ENCODE results near the gene KRTAP19-1.

DNA sequence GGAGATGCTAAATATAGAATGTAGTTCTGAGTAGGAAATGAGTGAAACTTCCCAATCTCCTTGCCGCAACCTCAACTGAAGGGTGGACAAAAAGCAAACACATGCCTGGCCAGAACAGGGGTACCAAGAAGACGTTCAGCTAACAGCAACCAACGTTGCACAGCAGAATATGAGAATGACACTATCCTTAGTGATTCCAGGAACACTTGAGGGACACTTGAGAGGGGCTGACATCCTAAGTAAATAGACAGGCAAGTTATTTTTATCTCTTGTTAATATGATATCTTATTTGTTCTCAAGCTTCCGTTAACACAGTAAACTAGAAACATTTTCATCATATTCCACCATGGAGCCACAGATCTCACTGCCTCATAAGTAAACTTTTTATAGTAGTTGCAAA is 908 bp downstream of the KRTAP19-1 start:
- TF ChIP-seq ZFX (IDR thresholded peaks at IDR 0.05) (no peak), POLR2A (IDR thresholded peaks at IDR 0.05; ENCODE audit: borderline replicate concordance, extremely low read depth, insufficient read depth, insufficient read length) (no peak), SIN3A (IDR thresholded peaks at IDR 0.05; ENCODE audit: low read depth) (no peak), CTCF (IDR thresholded peaks at IDR 0.05 in 2 of 3, conservative IDR thresholded peaks at IDR 0.05 in 1 of 3; ENCODE audit: borderline replicate concordance in 1 of 3, insufficient read depth in 1 of 3, low read depth in 2 of 3, low read length in 2 of 3) (no peak)
- TF ChIP-seq, protein P1, sequence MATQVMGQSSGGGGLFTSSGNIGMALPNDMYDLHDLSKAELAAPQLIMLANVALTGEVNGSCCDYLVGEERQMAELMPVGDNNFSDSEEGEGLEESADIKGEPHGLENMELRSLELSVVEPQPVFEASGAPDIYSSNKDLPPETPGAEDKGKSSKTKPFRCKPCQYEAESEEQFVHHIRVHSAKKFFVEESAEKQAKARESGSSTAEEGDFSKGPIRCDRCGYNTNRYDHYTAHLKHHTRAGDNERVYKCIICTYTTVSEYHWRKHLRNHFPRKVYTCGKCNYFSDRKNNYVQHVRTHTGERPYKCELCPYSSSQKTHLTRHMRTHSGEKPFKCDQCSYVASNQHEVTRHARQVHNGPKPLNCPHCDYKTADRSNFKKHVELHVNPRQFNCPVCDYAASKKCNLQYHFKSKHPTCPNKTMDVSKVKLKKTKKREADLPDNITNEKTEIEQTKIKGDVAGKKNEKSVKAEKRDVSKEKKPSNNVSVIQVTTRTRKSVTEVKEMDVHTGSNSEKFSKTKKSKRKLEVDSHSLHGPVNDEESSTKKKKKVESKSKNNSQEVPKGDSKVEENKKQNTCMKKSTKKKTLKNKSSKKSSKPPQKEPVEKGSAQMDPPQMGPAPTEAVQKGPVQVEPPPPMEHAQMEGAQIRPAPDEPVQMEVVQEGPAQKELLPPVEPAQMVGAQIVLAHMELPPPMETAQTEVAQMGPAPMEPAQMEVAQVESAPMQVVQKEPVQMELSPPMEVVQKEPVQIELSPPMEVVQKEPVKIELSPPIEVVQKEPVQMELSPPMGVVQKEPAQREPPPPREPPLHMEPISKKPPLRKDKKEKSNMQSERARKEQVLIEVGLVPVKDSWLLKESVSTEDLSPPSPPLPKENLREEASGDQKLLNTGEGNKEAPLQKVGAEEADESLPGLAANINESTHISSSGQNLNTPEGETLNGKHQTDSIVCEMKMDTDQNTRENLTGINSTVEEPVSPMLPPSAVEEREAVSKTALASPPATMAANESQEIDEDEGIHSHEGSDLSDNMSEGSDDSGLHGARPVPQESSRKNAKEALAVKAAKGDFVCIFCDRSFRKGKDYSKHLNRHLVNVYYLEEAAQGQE (IDR thresholded peaks at IDR 0.05; ENCODE audit: low read depth), result no peak

All from HCT116 (cell line).